GM18909 (cell line): ENCODE results near the gene PLXNA4.

ENCODE experiments used
- ATAC-seq: cut with Tn5 transposase; IDR thresholded peaks from one replicate; pipeline ENCODE4 v1.9.1; 2021; ENCODE audit warnings: mild to moderate bottlenecking; ENCODE audit not compliant: unreplicated experiment, poor library complexity

The PLXNA4 gene

DNA sequence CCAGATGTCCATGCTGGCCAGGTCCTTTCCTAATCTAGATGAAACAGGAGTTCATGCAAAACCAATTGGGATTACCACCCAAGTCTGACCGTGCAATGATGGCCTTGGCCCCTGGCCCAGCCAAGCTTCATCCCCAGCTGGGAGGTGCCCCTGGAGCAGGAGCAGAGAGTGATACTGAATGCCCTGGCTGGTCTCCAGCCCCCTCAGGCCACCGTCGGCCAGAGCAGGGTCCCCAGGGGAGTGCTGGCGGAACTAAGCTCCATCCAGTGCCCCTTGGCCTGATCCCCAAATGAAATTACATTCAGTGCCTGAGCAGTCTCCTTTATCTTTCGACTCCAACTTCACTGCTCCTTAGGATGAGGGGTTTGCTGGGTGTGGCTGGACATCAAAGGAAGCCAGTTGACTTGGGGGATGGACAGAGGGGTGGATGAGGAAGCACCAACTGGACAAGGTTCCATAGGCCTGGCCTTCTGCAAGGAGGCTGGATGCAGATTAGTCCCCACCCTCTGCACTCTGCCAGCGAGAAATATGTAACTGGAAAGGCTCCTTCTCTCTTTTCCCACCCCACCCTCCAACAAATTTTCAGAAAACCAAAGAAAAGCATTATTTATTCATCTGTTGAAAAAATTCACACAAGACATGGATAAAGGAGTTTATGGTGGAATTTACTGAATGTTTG is 275.5 kb downstream of the PLXNA4 start:
- ATAC-seq: no peak

DNA sequence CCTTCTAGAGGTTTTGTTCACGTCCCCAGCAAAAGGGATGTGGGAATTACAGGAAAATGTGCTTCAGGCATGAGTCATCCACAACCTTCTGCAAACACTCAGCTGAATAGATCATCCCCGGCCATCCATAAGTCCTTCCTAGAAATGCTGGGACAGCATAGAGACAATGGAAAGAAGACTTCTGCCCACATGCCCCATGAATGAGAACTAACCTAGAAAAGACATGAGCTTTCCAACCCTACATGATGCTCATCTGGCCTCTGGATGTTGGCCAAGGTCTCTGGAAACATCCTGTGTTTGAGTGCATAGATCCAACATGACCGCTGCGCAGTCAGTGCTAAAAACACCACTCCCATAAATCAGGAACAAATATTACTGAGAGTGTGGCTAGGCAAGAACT is 277.5 kb downstream of the PLXNA4 start:
- ATAC-seq: no peak

DNA sequence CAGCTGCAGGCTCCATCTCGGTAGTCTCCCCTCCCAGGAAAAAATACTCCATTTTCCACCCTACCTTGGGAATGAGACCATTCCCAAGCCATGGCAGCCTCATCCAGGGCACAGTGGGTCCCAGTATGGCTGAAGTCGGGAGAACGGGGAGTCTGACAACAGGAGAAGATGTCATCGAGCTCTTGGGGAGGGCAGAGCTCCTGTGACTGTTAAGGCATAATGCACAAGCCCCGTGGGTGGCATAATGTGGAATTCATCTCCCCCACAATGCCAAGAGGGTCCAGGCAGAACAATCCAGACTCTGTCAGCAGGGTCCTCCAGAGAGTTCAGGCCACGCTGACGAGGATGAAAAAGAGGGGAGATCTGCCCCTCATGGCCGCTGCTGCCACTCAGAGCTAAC is 279.4 kb downstream of the PLXNA4 start:
- ATAC-seq: no peak

DNA sequence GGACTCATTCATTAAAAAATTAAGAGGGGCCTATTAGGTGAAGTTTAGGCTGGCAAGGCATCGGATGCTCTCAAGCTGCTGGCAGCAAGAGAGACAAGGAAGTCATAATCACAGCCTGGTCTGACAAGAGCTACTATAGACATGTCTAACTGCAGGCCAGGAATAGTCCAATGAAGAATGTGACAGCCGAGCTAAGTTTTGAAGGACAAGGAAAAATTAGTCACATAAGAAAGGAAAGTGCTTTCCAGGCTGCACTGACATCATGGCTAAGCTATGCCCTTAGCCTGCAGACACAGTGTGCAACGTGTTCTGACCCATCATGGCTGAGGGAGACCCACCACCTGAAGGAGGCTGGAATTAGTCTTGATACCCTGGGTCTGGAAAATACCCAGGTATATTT is 281.1 kb downstream of the PLXNA4 start:
- ATAC-seq: no peak

DNA sequence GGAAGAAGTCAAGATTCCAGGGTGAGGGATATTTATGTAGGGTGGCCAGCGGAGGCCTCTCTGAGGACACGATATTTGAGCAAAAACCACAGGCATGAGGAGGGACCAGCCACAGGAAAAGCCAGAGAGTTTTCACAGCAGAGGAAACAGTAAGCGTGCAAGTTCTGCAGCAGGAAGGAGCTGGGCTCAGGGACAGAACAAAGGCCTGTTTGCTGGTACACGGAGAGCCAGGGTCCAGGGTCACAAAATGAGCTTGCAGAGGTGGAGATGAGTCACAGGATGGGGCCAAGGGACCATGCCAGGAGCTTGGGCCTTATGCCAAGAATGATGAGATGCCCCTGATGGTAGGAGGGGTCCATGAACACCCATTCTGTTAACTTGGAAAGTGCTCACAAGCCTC is 283.5 kb downstream of the PLXNA4 start:
- no peak for ATAC-seq

DNA sequence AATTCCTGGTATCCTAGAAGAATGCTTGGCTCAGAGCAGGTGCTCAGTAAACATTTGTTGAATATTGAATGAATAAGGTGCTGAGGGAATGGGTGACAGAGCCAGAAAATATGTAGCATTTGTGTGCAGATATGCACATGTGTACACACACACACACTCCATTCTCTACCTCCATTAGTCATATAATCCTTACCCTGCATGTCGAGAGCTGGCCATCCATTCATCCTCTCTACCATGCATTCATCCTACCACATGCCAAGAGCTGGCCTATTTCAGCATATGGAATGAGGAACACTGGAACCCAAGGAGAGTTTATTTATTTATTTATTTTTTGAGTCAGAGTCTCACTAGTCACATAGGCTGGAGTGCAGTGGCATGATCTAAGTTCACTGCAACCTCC is 284.8 kb downstream of the PLXNA4 start:
- ATAC-seq: no peak

DNA sequence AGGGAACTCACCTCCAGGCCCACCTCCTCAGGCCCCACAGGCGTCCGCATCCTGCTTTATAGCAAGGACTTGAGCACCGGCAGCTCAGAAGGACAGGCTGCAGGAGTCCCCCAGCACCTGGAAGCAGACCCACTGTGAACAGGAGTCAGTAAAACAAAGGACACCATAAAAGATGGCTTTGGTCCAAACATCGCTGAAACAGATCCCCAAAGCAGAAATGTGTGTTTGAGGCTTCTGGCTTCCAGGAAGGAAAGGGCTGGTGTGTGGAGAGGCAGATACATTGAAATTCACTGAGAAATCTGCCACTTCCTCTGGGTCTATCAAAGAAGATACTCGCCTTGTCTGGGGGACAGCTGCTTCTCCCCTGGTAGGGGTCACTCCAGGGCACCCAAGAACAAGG is 286.2 kb downstream of the PLXNA4 start:
- ATAC-seq: no peak

DNA sequence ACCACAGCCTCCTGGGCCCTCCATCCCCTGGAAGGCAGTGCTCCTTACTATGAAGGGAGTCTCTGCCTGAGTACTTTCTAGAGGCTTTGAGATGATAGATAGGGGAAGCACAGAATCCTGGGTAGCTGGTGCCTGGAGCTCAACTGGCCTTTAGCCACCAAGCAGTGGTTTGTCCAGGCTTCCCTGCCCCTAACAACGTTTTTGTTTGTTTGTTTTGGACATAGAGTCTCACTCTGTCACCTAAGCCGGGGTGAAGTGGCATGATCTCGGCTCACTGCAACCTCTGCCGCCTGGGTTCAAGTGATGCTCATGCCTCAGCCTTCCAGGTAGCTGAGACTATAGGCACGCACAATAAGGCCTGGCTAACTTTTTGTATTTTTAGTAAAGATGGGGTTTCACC is 289.4 kb downstream of the PLXNA4 start:
- ATAC-seq: no peak

DNA sequence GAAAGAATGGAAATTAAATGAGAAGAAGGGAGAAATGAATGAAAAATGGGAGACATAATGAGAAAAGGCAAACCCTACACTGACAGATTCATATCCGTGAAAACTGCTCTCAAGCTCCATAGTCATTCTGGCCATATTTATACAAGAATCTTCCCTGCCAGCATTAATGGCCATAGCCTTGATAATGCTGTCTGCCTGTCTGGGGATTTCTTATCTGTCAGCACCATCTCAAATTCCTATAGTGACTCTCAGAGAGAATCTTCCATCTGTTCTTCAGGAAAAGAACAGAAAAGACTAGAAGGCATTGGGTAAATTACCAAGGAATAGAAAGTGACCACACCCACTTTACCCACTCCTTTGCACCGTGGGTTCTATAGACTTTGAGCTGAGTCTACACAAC is 295.9 kb downstream of the PLXNA4 start:
- ATAC-seq: no peak

DNA sequence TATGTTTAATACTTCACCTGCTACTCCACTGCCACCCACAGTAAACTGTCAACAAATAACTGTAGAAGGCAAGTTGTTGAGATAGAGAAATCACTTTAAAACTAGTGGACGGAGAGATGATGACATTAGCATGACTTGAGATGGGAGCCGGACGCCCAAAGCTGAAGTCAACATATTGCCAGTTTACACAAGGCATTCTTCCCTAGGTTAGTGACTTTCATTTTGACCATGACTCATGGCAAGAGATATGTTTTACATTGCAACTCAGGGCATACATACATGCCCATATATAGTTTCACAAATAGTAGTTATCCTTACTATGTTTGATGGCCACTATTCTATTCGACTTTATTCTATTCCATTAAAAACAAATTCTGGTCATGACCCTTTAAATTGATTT is 296.6 kb downstream of the PLXNA4 start:
- no peak for ATAC-seq

DNA sequence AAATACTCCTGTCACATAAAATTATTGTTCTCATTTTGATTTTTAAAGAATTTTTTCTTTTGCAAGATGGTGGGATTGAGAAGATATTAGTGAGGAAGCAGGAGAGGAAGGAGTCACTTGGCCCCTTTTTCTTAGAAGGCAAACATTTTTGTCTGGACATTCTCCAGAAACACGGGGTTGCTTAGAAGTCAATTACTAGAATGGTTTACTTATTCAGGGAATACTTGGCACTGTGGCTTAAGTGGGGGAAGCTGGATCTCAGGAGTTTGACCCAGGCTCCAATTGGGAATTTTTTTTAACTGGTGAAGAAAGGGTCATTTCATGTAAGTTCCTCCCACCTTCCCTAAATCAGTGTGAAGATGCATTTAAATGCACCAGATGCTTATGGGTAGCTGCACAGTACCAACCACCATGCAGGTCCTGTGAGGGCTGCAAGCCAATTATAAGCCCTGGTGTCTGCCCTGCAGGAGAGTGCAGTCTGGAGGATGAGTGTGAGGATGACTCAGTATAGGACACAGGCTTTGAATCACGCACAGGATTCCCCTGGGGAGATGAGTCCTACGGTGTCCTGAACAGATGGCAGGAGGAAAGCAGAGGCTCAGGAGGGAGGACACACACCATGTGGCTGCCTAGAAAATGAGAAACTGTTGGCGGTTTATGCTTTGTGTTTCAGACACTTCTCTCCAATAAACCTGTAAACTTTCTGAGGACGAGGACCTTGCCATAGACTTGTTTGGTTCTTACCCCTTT is 299.1 kb downstream of the PLXNA4 start:
- ATAC-seq: no peak

DNA sequence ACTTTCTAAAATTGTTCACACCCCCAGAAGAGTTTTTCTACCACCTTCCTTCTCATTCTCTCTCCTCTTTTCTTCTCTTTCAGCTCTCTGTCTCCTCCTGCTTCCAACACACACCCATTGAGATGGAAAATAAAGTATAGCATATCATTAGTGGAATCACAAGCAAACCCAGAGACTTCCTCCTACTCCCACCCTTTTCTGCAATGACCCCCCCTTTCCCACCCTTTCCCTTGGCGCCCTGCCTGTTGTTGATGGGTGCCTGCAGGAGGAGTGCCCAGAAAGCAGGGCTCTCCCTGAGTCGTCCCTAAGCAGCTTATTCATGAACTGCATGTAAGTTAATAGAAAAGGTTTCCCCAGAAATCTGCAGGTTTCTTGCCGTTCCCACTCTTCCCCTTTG is 300.0 kb downstream of the PLXNA4 start:
- no peak for ATAC-seq

DNA sequence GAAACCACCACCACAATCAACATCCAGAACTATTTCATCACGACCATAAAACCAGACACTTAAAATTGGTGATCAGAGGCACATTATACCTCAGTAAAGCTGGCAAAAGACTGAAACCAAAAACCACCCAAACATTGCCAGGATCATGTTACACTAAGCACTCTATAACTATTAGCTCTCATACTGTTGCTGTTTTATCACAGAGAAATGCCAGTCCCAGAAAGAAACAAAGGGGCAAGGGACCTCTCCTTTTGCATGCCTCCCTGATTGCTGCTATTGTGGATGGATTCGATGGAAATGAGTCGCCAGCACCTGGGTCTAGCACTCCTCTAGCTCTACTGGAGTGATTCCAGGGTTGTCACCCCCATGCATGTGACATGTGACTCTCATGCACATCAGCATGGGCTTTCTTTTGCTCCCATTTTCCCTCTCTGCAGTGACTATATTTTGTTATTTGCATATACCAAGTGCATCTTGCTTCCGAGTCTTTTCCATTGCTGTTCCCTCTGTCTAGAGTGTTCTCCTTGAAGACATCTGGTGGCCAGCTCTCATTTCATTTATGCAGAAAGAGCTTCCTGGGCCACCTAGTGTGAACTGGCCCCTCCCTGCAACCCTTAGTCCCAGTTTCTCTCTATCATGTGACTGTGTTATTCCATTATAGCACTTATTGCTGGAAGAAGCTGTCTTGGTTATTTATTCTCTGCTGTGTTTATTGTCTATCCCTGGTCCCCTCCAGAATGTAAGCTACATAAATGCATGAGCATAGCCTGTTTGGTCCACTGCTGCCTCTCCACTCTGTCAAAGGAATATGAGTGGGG is 300.6 kb downstream of the PLXNA4 start:
- ATAC-seq: no peak

DNA sequence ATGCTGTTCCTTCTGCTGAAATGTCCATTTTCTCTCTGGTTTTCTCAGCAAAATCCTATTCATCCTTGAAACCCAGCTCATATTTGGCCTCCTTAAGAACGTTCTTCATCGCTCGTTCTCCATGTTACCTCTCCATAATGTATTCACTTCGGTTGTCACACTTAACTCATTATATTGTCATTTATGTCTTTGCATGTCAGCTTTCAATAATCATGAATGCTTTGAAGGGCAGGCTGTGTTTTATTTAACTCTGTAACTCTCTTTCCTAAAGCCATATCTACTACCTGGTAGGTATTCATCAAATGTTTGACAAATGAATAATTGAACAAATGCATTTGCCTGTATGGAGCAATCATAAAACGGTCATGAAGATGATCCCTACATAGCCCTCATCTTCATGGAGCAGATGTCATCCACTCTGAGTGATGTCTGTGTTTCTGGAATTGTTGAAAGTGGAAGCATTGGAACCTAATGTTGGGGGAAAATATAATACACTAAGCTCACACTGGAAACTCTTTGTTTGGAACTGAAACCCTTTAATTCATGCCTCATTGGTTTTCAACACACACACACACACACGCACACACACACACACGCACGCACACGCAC is 303.4 kb downstream of the PLXNA4 start:
- ATAC-seq: no peak

DNA sequence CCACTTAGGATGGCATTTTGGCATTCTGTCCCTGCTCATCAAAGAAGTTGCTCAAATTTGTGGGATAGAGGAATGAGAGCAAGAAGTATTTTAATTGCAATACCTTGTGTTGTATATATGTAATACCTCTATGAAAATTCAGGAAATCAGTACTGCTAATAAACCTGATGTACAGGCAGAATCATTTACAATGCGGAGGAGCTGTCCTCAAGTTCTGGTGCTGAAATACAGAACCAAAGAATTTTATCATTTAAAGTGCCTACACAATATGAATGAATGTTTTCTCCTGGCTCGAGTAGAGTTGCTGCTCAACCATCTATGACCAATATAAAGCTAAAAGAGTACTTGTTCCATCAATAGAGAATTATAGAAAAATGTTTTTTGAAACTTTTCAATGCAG is 305.8 kb downstream of the PLXNA4 start:
- ATAC-seq: no peak

DNA sequence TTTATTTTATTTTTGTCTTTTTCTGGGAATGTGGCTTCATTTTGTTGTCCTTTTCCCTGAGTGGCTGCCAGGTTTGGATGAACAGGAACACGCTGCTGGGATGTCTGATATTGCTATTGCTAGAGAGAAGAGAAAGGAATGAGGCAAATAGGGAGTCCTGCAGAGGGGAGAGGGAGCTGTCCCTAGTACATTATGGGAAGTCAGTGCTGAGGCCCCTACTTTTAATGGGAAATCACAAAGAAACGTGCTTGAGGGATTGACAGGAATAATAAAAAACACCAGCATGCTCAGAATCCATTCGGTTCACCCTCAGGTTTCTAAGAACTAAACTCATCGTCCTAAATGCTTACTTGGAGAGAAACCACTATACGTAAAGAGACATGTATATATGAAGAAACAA is 306.6 kb downstream of the PLXNA4 start:
- ATAC-seq: no peak

DNA sequence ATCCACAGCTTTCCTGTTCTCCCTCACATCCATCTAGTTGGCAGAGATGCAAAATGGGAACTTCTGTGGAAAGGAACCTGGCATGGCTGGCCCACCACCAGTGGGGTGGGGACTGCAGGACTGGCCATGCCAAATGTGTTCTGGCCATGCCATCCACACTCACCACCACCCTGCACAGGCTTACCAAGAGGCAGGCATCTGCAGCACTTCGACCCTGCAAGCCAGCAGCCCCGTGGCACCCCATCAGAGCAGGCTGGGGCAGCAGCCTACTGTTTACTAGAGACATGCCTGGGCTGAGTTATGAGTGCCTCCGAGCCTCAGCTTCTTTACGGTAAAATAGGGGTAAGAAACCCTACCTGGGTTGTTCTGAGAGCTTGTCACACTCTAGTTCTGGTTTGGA is 313.1 kb downstream of the PLXNA4 start:
- ATAC-seq: no peak

DNA sequence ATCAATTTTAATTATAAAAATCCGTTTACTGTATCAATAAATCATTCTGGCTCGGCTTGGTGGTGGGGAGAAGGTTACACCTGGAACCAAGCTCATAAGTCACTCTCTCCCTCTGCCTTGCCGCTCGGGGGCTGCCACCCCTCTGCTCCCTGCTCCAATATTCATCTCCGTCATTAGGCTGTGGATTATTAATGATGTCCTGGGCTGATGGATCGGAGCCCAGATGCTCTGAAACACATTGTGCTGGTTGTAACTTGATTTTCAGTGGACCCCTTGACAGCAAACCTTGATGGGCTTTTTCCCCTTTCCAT is 314.2 kb downstream of the PLXNA4 start:
- ATAC-seq: no peak

DNA sequence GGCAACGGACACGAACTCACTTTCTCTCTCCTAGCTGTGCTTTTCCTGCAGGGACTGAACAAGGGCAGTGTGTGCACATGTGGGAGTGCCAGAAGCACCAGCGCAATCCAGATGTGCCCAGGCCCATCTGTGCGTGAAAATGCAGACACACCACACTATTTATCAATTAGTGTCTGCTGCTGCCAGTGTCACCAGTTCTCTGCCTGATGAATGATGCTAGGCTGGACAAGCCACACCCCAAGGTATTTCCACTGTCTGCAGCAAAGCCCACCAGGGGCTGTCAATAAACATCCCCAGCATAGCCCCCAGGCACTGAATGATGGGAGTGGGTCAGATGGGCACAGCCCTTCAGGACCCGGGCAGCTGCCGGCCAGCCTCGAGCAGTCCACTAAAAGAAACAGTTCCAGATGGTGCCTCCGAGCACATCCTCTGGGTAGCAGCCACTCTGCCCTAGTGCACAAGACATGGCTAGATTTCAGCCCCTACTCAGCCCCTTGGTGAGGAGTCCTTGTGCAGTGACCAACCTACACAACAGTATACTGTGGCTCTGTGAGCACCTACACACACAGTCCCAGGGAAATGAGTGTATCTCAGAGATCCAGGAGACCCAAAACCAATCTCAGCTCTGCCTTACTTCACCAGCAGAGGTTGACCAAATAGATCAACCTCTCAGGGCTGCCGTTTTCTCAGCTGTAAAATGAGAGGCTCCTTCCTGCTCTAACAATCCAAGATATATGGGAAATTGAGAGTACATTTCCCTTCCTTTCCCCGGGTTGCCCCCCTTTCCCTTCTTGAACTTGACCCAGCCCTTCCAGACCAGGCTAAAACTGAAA is 314.7 kb downstream of the PLXNA4 start:
- no peak for ATAC-seq

DNA sequence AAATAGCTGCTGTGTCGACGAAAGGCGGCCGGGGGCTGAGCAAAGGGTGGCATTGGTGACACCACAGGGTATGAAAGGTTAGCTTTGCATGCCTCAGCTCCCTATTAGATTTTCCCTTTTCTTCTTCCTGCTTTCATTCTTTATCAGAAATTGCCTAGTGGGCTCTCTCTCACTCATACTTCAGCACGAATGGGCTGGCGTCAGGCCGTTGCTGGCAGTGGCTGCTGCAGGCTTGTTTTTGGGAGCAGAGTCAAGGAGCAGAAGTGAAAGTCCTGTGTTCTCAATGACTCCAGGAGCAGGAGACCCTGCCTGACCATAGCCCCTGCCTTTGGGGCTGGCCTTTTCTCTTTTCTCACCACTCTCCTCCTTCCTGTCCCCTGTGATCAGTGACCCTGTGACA is 318.0 kb downstream of the PLXNA4 start:
- no peak for ATAC-seq
